GM12892 (cell line): ENCODE measurements around the gene CLSTN2.

Source experiments
- DNase-seq: peaks from one replicate; pipeline ENCODE4 v3.0.0; 2011; ENCODE audit not compliant: insufficient read length
- FAIRE-seq: peaks from 2 replicates; lab custom pipeline; 2011; peaks lifted over from hg19 to GRCh38; lab: Jason Lieb, UNC
- POLR2A ChIP-seq: IDR thresholded peaks from 2 replicates; pipeline ENCODE4 v1.6.1; 2011; ENCODE audit warnings: low read depth, low read length, control low read depth
- POLR2AphosphoS5 ChIP-seq: IDR thresholded peaks from 2 replicates; pipeline ENCODE4 v1.6.1; 2011; ENCODE audit warnings: low read depth, low read length, control low read depth
- TAF1 ChIP-seq: IDR thresholded peaks from 2 replicates; pipeline ENCODE4 v1.6.1; 2011; ENCODE audit warnings: low read depth, mild to moderate bottlenecking, control low read depth, low read length, borderline replicate concordance

The CLSTN2 gene

GRCh38 chr3:140035871-140036270 is 100.9 kb downstream of the CLSTN2 start:
- DNase-seq (no peak), FAIRE-seq (no peak)
- no peak for TF ChIP-seq TAF1
- no peak for TF ChIP-seq POLR2A
- TF ChIP-seq POLR2AphosphoS5: no peak

GRCh38 chr3:140050396-140050795 is 115.4 kb downstream of the CLSTN2 start:
- no peak for DNase-seq
- FAIRE-seq: no peak
- TF ChIP-seq POLR2AphosphoS5 (no peak), TAF1 (no peak), POLR2A (no peak)

- TF ChIP-seq TAF1: no peak
- no peak for TF ChIP-seq POLR2A
- no peak for TF ChIP-seq POLR2AphosphoS5
- DNase-seq (no peak), FAIRE-seq (no peak)
Observed at GRCh38 chr3:140051019-140051957, 116.3 kb downstream of the CLSTN2 start.

- FAIRE-seq (no peak), DNase-seq (no peak)
- TF ChIP-seq POLR2AphosphoS5 (no peak), TAF1 (no peak), POLR2A (no peak)
Observed at GRCh38 chr3:140052771-140053702, 118.1 kb downstream of the CLSTN2 start.

DNA sequence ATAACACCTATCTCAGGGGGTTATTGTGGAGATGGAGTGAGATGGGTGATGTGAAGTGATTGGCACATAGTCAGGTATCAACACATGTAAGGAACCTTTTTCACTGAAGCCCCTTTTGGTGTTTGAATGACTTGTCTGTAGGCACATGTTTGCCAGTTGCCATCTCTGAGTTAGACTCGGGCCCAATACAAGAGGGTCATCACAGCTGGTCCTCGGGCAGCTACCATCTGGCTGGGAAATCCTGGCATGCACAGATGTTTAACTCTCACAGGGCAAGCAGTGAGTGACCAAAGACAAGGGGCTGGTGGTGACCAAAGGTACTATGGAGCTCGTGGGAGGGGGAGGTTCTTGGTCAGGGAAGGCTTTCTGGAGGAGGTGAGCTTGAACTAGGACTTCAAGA is 118.8 kb downstream of the CLSTN2 start:
- no peak for FAIRE-seq
- TF ChIP-seq POLR2AphosphoS5 (no peak), POLR2A (no peak), TAF1 (no peak)
- DNase-seq: no peak

DNA sequence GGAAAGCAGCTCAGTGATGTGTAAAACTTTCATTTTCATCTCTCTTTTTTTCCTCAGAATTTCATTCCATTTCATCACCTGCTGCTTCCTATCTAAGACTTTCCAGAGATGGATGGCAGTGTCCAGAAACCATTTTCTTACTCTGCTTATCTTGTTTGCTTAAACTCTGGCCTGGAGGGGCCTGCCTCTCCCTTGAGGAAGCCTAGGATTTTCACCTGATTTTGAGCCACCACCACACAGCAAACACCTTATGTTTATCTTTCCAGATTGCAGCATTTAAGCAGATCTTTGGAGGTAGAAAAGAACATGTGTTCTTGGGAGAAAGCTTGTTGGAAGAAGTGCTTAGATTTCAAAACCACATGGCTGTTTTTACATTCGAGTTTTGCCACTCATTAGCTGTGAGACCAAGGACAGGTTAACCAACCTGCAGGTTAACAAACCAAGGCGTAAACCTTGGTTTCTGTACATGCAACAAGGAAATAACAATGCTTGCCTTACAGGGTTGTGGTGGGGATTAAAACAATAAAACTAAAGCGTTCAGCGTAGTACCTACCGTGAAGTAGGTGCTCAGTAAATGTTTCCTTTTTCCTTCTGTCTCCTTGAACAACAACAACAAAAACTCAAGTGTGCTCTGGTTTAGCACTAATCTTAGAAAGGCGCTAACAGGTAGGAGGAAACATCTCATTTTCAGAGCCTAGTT is 120.3 kb downstream of the CLSTN2 start:
- DNase-seq: no peak
- TF ChIP-seq POLR2A: no peak
- no peak for TF ChIP-seq POLR2AphosphoS5
- no peak for TF ChIP-seq TAF1
- FAIRE-seq: no peak

DNA sequence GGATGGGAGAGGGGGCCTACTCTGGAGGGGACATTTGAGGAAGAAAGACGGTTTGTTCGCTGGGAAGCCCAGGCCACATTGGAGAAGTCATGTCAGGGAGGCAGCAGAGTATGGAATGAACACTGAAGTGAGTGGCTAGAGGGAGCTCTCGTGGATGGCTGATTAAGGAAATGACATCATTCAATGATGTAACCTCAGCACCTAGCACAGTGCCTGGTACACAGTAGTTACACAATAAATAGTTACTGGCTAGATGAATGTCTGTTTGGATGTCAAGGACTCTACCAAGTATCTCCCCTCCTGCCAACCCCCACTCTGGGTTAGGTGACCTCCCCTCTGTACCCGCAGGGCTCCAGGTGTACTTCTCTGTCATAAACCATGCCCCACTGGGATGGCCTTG is 121.1 kb downstream of the CLSTN2 start:
- no peak for FAIRE-seq
- no peak for DNase-seq
- TF ChIP-seq TAF1: no peak
- no peak for TF ChIP-seq POLR2A
- no peak for TF ChIP-seq POLR2AphosphoS5

GRCh38 chr3:140061211-140061610 is 126.2 kb downstream of the CLSTN2 start:
- FAIRE-seq: no peak
- TF ChIP-seq POLR2A (no peak), POLR2AphosphoS5 (no peak), TAF1 (no peak)

DNA sequence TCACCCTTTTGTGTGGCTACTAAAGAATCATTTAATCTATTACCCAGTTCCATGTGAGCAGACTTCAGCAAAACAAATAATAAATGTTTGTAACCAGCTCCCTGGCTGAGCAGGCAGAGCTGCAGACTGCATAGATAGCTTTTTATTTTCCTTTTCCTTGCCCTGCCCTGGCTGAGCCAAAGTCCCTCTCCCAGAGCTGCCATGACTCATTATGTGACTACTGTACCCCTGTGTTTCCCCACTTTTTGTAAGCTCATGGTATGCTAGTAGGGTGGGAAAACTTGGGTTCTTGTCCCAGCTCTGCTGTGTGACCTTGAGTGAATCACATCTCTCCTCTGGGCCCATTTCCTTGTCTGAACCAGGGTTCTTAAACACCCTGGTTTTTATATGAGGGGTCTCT is 127.5 kb downstream of the CLSTN2 start:
- FAIRE-seq: no peak
- no peak for TF ChIP-seq POLR2AphosphoS5
- TF ChIP-seq TAF1: no peak
- TF ChIP-seq POLR2A: no peak

More at GRCh38 chr3:140061211-140061610, 126.2 kb downstream of the CLSTN2 start:
- no peak for DNase-seq

GRCh38 chr3:140067487-140067886 is 132.5 kb downstream of the CLSTN2 start:
- DNase-seq: no peak
- no peak for FAIRE-seq
- no peak for TF ChIP-seq POLR2A
- no peak for TF ChIP-seq POLR2AphosphoS5

More for the DNA sequence above, 127.5 kb downstream of the CLSTN2 start:
- no peak for DNase-seq

GRCh38 chr3:140068494-140069017 is 133.6 kb downstream of the CLSTN2 start:
- DNase-seq (no peak), FAIRE-seq (no peak)
- TF ChIP-seq POLR2AphosphoS5: no peak
- no peak for TF ChIP-seq POLR2A
- no peak for TF ChIP-seq TAF1
